AG04450 (cell line): ENCODE data around the gene RACK1. TPM values are rescaled to one million over a fixed set of nuclear protein-coding genes. Genes with fewer than 3 reads are reported as not detected.
A peak's percentile ranks its signal among the peaks of the same experiment; 100 is the strongest.

Source experiments
- CTCF ChIA-PET: fragments of 300-600, 350-600 bp; formaldehyde crosslinking; extraction: SDS; loops from one replicate; lab custom pipeline; 2022; ENCODE audit warnings: antibody characterized with exemption, inconsistent platforms; lab: Charles Lee
- POLR2A ChIA-PET: fragments of 350-600 bp; formaldehyde crosslinking; extraction: SDS; loops from one replicate; lab custom pipeline; 2021; ENCODE audit warnings: antibody characterized with exemption, inconsistent platforms; lab: Yijun Ruan, JAX
- DNase-seq: peaks from one replicate; pipeline ENCODE4 v3.0.0-alpha.2; 2011; ENCODE audit warnings: low read depth, low spot score
- H3K27ac ChIP-seq: one replicate; pipeline ENCODE4 v1.5.1; 2012; ENCODE audit warnings: low read depth, low read length, control low read depth
- H3K27me3 ChIP-seq: one replicate; pipeline ENCODE4 v1.6.0; 2012; ENCODE audit warnings: low read length; ENCODE audit not compliant: control insufficient read depth, insufficient read depth
- H3K4me3 ChIP-seq: 2 replicates; pipeline ENCODE4 v1.5.1; 2011; ENCODE audit warnings: mild to moderate bottlenecking, low read depth, low read length, control low read depth
- H3K9me3 ChIP-seq: 2 replicates; pipeline ENCODE4 v1.5.1; 2012; ENCODE audit warnings: low read length; ENCODE audit not compliant: control insufficient read depth, insufficient read depth
- CTCF ChIP-seq: IDR thresholded peaks from 2 replicates; pipeline ENCODE4 v1.5.1; 2011; ENCODE audit warnings: low read depth, low read length, control low read depth, inconsistent platforms
- polyA plus RNA-seq: library from polyadenylated mRNA; depleted of rRNA; stranded (reverse); fragments of >200 nt; gene quantifications from 2 replicates; pipeline ENCODE4 v1.2.3, GENCODE V29; 2011

Gene RACK1
- polyA plus RNA-seq, 1 experiment, result 4,422 TPM

- TF ChIP-seq CTCF, result no peak
Observed at GRCh38 chr5:181195249-181195761, 48.4 kb downstream of the RACK1 start.

GRCh38 chr5:181194489-181195248 lies 49.0 kb downstream of the RACK1 start:
- DNase-seq, result no peak
- H3K4me3 ChIP-seq, result no peak overlapping the region
- CTCF ChIA-PET, result no interaction called here
- POLR2A ChIA-PET, result no interaction called here
- TF ChIP-seq CTCF, result no peak
- no peaks in the 10 kb centered on the region for H3K27me3 ChIP-seq
- H3K27ac ChIP-seq, result no peak overlapping the region
- no peaks in the 10 kb centered on the region; the same call in 1 of the 2 replicates for H3K9me3 ChIP-seq

More at GRCh38 chr5:181195249-181195761, 48.4 kb downstream of the RACK1 start:
- H3K4me3 ChIP-seq, result no peak overlapping the region
- DNase-seq, result no peak
- H3K27ac ChIP-seq, result no peak overlapping the region
- no peaks in the 10 kb centered on the region; the same call in 1 of the 2 replicates for H3K9me3 ChIP-seq
- CTCF ChIA-PET, result no interaction called here
- POLR2A ChIA-PET, result no interaction called here
- H3K27me3 ChIP-seq, result no peaks in the 10 kb centered on the region

- Histone ChIP-seq H3K27ac (no peak overlapping the region), H3K9me3 (no peaks in the 10 kb centered on the region; the same call in 1 of the 2 replicates), H3K4me3 (no peak overlapping the region), H3K27me3 (no peaks in the 10 kb centered on the region)
- DNase-seq, result no peak
- ChIA-PET CTCF (interaction anchor here (1.6 to 2.6 kb wide), 2 partner anchors 9 to 13 kb away, joined by 8 read pairs; no protein-coding TSS in a partner anchor), POLR2A (no interaction called here)
- no peak for TF ChIP-seq CTCF
Observed at GRCh38 chr5:181193656-181194055, 50.0 kb downstream of the RACK1 start.

- CTCF ChIA-PET, result interaction anchor here (1.1 to 2.6 kb wide), 4 partner anchors 8 to 16 kb away, joined by 3 to 8 read pairs (median 7); partner anchors contain the start of gene TRIM7
- POLR2A ChIA-PET, result interaction anchor here (0.5 to 5.8 kb wide), 10 partner anchors 9 to 361 kb away, joined by 3 to 72 read pairs (median 4); partner anchors contain the start of genes TRIM41, TRIM52 and TRIM7
- Histone ChIP-seq H3K9me3 (no peaks in the 10 kb centered on the region; the same call in 1 of the 2 replicates), H3K27ac (no peak overlapping the region), H3K27me3 (no peaks in the 10 kb centered on the region), H3K4me3 (peak overlapping the region; percentile 90)
- TF ChIP-seq CTCF, result no peak
- no peak for DNase-seq
Observed at GRCh38 chr5:181192337-181193046, 51.2 kb downstream of the RACK1 start.
